Measurements from ENCODE around the gene TUBA4B. TPM values are rescaled to one million over a fixed set of nuclear protein-coding genes. Genes with fewer than 3 reads are reported as not detected.

The TUBA4B gene
- total and polyA plus RNA-seq, 2 donors, result not detected

DNA sequence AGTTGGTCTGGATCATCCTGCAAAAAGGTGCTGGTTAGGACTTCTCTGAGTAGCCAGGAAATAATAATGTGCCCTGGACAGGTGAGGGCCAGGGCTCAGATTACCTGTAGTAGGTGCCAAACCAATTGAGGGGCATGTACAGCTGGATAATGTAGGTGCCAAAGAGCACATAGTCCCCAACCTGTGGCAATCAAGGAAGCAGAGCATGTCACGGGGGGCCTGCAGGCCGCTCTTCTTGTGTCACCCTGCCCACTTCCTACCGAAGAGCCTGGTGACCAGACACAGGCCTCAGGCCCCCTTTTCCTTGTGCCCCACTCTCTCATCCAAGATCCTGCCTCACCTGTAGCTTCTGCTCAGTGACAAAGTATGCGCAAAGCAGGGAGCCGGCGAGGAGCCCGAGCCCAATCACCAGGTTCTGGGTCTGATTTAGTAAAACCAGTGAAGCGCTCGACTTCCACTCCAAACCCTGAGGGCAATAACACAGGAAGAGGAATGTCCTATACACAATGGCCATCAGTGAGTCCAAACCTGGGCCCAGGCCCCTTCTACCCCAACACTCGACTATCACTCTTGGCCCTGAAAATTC lies 39.5 kb upstream of the TUBA4B start:
- H3K36me3 ChIP-seq (ENCODE audit: insufficient read depth), result peaks cover 4% of the 10 kb centered on the region
- no peak overlapping the region for H3K4me3 ChIP-seq (ENCODE audit: low read depth, low read length)
- no peak for DNase-seq (ENCODE audit: extremely low spot score)
- WGBS, result 93% methylated on average over 10 of the region's 10 CpGs
- H3K27ac ChIP-seq (ENCODE audit: low read depth), result no peak overlapping the region
- H3K4me1 ChIP-seq (ENCODE audit: insufficient read depth), result no peaks in the 10 kb centered on the region

DNA sequence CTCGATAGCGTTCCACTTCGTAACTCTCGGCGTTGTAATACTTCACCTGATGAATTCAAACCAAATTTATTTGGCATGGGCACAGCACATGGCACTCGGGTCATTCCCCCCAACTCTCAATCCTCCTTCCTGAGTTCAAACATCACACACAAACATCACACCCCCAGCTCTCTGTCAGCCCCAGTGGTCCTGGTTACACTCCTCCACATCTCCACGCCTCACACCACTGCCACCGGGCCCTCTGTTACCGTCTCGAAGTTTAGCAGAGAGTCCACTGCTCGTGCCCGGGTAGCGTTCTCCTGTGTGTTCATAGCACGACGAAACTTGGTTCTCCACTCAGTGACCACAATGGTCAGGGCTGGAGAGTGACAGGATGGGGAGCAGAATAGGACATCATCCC lies 38.9 kb upstream of the TUBA4B start:
- Histone ChIP-seq H3K27ac (ENCODE audit: low read depth) (no peak overlapping the region), H3K4me1 (ENCODE audit: insufficient read depth) (no peaks in the 10 kb centered on the region), H3K36me3 (ENCODE audit: insufficient read depth) (peaks cover 4% of the 10 kb centered on the region), H3K4me3 (ENCODE audit: low read depth, low read length) (no peak overlapping the region)
- WGBS, result 96% methylated on average over 15 of the region's 15 CpGs
- no peak for DNase-seq (ENCODE audit: extremely low spot score)

DNA sequence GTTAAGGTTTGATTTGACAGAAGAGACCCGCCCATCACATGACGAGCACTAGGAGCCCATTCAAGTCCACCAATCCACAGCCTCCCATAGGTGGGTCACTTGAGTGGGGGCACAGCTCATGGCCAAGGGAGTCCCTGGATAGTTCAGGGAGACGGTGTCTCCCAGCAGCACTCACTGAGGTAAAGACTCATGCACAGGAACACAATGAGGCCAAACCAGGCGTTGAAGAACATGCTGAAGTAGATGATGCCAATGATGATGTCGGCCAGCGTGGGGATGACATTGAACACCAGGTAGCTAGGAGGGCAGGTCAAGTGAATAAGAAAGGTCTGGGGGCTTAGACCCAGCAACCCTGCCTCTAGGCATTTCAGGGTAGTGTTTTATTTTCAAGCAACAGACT lies 38.3 kb upstream of the TUBA4B start:
- peaks cover 2% of the 10 kb centered on the region for H3K36me3 ChIP-seq (ENCODE audit: insufficient read depth)
- DNase-seq (ENCODE audit: extremely low spot score), result no peak

DNA sequence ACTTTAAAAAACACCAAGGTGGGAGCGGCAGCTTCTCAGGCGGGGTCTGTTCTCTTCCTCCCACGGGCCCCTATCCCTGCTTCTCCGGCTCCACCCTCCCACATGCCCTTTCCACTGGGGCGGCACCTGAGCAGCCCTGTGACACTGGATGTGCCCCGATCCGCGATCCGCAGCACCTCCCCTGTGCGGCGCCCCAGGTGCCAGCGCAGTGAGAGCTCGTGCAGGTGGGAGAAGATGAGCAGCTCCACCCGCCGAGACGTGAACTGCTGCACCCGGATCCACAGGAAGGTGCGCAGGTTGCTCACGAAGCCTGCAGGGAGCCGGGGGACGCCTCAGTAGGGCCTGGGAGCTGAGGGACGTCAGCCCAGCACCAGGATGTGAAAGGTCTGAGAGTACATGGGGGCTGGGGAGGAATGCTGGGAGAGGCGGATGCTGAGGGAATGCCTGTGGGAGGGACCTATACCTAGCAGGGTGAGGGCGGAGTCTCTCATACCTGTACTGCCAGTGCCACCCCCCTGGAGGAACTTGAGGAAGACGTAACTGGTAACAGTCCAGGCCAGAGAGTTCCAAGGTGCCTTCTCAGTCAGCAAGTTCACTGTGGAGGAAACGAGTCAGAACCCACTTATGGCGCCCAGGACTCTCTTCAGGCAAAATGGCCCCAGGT lies 37.0 kb upstream of the TUBA4B start:
- Histone ChIP-seq H3K4me3 (ENCODE audit: low read depth, low read length) (no peak overlapping the region), H3K27ac (ENCODE audit: low read depth) (no peak overlapping the region), H3K4me1 (ENCODE audit: insufficient read depth) (peaks cover 4% of the 10 kb centered on the region), H3K36me3 (ENCODE audit: insufficient read depth) (peaks cover 6% of the 10 kb centered on the region)
- WGBS, result 90% methylated on average over 27 of the region's 27 CpGs
- no peak for DNase-seq (ENCODE audit: extremely low spot score)

More for the DNA sequence above, 38.3 kb upstream of the TUBA4B start:
- Histone ChIP-seq H3K4me3 (ENCODE audit: low read depth, low read length) (no peak overlapping the region), H3K27ac (ENCODE audit: low read depth) (no peak overlapping the region), H3K4me1 (ENCODE audit: insufficient read depth) (peaks cover 4% of the 10 kb centered on the region)
- 91% methylated on average over 6 of the region's 6 CpGs for whole genome bisulfite sequencing

DNA sequence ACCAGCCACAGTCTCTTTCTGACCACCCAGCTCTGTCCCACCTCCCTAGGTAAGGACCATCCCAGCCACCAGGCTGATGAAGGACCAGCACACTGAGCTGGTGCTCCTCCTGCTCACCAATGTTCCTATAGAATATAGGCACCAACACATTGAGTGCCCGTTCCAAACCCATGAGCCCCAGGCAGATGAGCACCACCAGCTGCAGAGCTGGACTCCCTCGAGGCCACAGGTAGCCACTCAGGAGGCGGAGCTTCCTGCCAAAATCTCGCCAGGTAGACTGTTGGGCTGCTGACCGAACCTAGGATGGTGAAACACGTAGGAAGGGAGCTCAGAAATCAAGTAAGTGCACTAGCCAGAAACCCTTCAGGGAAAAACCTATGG lies 36.5 kb upstream of the TUBA4B start:
- peaks cover 4% of the 10 kb centered on the region for H3K4me1 ChIP-seq (ENCODE audit: insufficient read depth)

DNA sequence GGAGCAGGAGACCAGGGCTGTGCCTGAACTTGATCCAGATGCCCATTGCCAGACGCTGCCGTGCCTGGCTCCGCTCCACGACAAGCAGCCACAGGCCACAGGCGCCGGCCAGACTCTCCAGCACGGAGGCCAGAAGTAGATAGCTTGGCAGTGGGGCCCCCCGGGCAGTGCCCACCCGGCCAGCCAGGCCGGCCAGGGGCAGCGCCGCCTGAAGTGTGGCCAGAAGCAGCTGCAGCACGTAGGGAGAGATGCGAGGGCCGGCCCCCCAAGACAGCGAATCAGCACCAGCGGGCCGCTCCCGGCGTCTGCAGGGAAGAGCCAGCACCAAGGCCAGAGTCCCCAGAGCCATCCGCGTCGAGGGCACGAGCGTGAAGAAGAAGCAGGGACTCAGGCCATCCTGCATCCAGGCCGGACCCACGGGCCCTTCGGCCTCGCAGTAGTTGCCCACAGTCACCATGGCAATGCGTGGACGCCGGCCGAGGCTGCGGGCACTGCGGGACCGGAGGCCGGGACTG lies 34.8 kb upstream of the TUBA4B start:
- Histone ChIP-seq H3K4me1 (ENCODE audit: insufficient read depth) (peaks cover 4% of the 10 kb centered on the region), H3K4me3 (ENCODE audit: low read depth, low read length) (peak overlapping the region; percentile 44), H3K27ac (ENCODE audit: low read depth) (peak overlapping the region; percentile 71), H3K36me3 (ENCODE audit: insufficient read depth) (peaks cover 6% of the 10 kb centered on the region)
- DNase-seq (ENCODE audit: extremely low spot score), result no peak
- under 1% methylated on average over 37 of the region's 37 CpGs for WGBS

More for the DNA sequence above, 36.5 kb upstream of the TUBA4B start:
- H3K36me3 ChIP-seq (ENCODE audit: insufficient read depth), result peaks cover 6% of the 10 kb centered on the region
- H3K27ac ChIP-seq (ENCODE audit: low read depth), result no peak overlapping the region
- DNase-seq (ENCODE audit: extremely low spot score), result no peak
- 93% methylated on average over 6 of the region's 6 CpGs for WGBS
- no peak overlapping the region for H3K4me3 ChIP-seq (ENCODE audit: low read depth, low read length)

DNA sequence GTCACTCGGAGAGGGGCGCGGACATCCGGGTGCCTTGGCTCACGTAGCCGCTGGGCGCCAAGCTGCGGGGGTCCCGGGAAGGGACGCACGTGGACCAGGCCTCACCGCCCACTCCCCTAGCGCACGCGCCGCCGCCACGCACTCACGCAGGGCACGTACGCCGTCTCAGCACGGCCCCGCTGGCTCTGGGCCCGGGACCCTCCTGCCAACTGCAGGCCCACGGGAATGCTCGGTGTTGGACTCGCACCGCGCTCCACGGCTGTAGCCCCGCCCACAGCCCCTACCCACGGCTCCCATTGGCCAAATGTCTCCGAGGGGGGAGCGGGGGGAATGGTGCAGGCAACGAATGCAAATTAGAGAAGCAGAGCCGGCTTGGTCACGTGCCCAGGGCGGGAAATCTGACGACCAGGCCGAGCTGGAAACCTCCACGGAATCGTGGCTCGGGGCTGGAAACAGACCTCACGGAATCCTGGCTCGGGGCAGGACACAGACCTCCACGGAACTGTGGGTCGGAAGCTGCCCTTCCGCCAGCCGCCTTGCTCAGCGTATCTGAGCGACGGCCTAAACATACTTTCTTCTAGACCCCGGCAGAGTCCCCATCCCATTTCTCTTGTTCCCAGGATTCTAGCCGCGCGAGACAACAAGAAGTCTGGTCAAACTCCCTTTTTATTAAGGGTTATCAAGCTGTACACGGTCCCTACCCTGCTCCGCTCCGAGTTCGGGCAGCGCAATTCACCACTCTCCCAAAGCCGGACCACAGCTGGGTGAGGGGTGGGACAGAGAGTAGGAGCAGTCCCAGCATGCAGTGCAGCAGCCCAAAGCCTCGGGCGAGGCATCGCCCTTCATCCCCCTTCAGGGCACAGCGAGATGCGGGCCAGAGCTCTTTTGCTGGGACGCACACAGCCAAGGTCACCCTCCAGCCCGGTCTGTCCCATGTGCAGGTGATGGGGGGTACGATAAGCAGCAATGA lies 34.0 kb upstream of the TUBA4B start, which contains the start of gene ABCB6:
Gene ABCB6, minus strand, starts transcription at position 227 of the 970 bp plus-strand sequence. CDS start 285 bp downstream, outside the sequence.
- peaks cover 6% of the 10 kb centered on the region for H3K36me3 ChIP-seq (ENCODE audit: insufficient read depth)
- DNase-seq (ENCODE audit: extremely low spot score), result peak; percentile 95
- peaks cover 4% of the 10 kb centered on the region for H3K4me1 ChIP-seq (ENCODE audit: insufficient read depth)
- peak within 1 kb of the TSS; percentile 71 for H3K27ac ChIP-seq (ENCODE audit: low read depth)
- H3K4me3 ChIP-seq (ENCODE audit: low read depth, low read length), result peak within 1 kb of the TSS; percentile 44
- 5% methylated on average over 71 of the region's 71 CpGs for whole genome bisulfite sequencing

DNA sequence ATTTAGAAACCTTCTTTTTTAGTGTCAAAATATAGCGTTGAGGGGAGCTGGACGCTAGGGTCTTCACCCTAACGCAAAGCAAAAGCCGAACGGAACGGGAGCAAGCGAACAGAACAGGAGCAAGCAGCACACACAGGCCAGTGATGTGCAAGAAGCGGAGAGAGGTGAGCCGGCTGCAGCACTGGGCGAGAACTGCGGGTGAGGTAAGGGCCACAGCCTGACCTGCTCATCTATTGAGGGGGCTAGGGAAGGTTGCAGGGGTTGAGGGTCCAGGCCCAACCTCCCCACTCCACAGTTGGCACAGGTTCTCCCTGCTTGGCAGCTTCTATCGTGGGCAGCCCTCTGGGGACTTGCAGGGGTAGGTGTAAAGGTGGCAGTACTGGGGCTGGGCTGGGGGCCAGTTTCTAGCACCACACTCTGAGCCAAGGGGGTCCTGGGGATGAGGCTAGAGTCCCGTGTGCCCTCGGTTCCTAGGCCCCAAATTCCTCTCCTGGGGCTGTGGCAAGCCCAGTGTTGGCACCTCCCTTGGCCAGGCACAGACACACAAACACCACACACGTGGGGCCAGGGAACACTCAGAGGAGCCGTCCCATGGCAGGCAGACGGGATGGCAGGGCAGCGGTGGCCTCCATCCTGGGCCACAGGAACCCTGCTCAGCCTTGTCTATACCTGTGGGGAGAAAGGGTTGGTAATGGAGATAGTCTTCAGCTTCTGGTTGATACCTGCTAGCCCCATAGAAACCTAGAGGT lies 33.1 kb upstream of the TUBA4B start:
- H3K27ac ChIP-seq (ENCODE audit: low read depth), result no peak overlapping the region
- no peak overlapping the region for H3K4me3 ChIP-seq (ENCODE audit: low read depth, low read length)
- 87% methylated on average over 18 of the region's 18 CpGs for WGBS
- peaks cover 6% of the 10 kb centered on the region for H3K36me3 ChIP-seq (ENCODE audit: insufficient read depth)
- H3K4me1 ChIP-seq (ENCODE audit: insufficient read depth), result peaks cover 4% of the 10 kb centered on the region
- DNase-seq (ENCODE audit: extremely low spot score), result no peak

DNA sequence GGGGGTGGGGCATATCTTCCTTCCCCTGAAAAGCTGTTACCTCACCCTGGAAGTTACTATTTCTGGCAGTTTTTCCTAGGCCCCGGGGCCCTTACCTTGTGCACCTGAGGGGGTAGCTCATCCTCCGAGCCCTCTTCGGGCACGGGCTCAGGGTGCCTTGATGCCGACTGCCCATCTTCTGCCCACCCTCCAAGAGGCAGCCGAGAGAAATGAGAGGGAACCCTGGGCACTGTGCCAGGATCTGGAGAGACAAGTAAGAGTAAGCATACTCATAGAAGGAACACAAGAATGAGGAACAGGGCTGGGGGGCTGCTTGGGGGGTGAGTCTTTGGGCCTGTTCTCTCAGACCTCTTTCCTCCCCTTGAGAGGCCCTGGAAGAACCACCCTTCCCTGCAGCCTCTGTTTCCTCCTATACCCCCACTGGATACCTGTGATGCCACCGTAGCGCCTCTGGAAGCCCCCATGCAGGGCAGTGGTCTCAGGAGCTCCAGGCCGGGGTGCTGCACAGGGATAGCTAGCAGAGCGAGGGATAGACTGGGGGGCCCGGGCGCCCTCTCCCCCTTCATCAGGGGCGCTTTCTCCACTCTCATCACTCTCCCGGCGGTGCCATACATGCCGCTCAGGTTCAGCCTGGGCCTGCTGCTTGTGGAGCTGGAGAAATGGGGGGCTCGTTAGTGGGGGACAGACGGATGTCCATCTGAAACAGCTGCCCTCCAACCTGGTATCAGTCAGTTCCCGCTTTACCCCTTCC lies 32.2 kb upstream of the TUBA4B start:
- Histone ChIP-seq H3K27ac (ENCODE audit: low read depth) (no peak overlapping the region), H3K4me3 (ENCODE audit: low read depth, low read length) (no peak overlapping the region), H3K36me3 (ENCODE audit: insufficient read depth) (peaks cover 6% of the 10 kb centered on the region), H3K4me1 (ENCODE audit: insufficient read depth) (peaks cover 4% of the 10 kb centered on the region)
- 90% methylated on average over 19 of the region's 19 CpGs for WGBS
- DNase-seq (ENCODE audit: extremely low spot score), result no peak

DNA sequence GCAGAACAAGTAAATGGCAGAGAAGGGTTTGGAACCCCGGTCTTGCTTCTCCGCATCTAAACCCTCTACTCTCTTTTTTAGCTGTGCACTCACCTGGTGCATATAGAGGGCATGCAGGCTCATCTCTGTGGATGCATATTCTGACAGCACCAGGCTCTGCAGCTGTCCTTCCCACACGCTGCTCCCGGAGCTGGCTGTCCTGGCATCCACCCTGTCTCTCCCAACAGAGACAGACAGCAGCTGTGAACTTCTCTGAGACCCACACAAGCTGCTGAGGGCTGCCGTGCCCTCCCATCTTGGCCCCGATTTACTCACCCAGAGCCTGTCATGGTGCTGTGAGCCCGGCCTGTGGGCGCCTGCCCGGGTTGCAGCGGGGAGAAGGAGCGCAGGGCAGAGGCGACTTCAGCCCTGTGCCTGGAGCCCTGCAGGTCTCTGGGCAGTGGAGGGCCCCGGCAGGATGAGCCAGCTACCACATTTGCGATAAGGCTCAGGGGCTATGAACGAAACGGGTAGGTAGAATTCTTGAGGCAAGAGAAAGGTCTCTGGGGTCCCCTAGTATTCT lies 31.0 kb upstream of the TUBA4B start:
- Histone ChIP-seq H3K36me3 (ENCODE audit: insufficient read depth) (peaks cover 4% of the 10 kb centered on the region), H3K4me1 (ENCODE audit: insufficient read depth) (peaks cover 4% of the 10 kb centered on the region), H3K4me3 (ENCODE audit: low read depth, low read length) (no peak overlapping the region), H3K27ac (ENCODE audit: low read depth) (no peak overlapping the region)
- 92% methylated on average over 16 of the region's 16 CpGs for WGBS
- no peak for DNase-seq (ENCODE audit: extremely low spot score)

DNA sequence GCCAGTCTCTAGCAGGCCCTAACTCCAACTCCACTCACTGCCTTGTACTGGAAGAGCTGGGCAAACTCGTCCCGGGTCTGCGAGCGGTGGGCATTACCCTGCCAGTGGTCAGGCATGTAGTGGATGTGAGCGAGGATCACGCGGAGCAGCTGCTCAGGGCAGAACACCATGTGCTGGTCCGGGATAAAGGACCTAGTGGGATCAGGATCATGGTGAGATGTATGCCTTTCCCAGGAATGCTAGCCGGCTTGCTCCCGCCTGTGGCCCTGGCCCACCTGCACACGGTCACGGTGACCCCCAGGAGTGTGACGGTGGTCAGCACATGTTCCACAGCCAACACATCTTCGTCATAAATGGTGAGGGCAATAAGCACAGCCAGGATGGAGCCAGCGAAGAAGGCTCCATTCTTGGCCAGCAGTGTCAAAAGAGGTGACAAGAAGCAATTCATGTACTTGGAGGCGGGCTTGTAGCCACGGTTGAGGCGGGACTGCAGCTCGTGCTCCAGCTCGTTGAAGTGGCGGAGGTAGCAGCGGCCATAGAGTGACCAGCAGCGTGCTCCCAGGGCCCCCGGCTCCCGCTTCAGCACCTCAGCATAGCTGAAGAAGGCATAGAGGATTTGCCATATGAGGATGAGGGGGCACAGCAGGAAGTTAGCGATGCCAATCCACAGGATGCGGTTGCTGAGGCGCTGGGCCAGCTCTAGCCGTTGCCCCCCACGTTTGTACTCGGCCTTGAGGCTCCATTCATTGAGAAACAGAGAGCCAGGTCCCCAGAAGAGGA lies 29.0 kb upstream of the TUBA4B start:
- peaks cover 4% of the 10 kb centered on the region for H3K36me3 ChIP-seq (ENCODE audit: insufficient read depth)
- no peak overlapping the region for H3K4me3 ChIP-seq (ENCODE audit: low read depth, low read length)
- 93% methylated on average over 31 of the region's 31 CpGs for WGBS
- peaks cover 4% of the 10 kb centered on the region for H3K4me1 ChIP-seq (ENCODE audit: insufficient read depth)
- DNase-seq (ENCODE audit: extremely low spot score), result no peak
- H3K27ac ChIP-seq (ENCODE audit: low read depth), result no peak overlapping the region

DNA sequence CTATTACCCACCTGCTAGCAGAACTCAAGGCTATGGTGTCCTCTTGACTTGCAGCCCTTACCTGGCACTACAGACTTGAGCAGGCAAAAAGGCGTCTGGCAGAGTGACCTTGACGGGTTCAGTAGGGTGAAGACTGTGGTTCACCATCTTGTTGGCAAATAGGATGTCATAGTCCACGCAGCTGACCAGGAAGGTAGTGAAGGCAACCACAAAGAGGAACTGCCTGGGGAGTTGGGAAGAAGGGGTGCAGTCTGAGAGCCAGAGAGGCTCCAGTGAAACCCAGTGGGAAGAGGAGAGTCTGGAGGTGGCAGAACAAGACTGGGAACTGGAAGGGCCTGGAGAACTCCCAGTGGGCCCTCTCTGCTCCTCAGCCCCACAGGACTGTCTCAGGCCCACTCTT lies 27.7 kb upstream of the TUBA4B start:
- H3K4me1 ChIP-seq (ENCODE audit: insufficient read depth), result no peaks in the 10 kb centered on the region
- peaks cover 4% of the 10 kb centered on the region for H3K36me3 ChIP-seq (ENCODE audit: insufficient read depth)
- WGBS, result 89% methylated on average over 3 of the region's 3 CpGs
- H3K27ac ChIP-seq (ENCODE audit: low read depth), result no peak overlapping the region
- DNase-seq (ENCODE audit: extremely low spot score), result no peak
- H3K4me3 ChIP-seq (ENCODE audit: low read depth, low read length), result no peak overlapping the region
